WTC11 (cell line): Measurements from ENCODE around the gene APOA1. TPM values are rescaled to one million over a fixed set of nuclear protein-coding genes. Genes with fewer than 3 reads are reported as not detected.
A peak's percentile ranks its signal among the peaks of the same experiment; 100 is the strongest.
"Not testable (repeated sequence)": the region's sequence is repeated elsewhere in the genome, so short reads cannot be mapped to it uniquely, and the experiment has no call there.

ENCODE experiments used
- ATAC-seq: fragments of 200-7000 bp; cut with Tn5 transposase; 2 replicates; pipeline ENCODE4 v1.10.0; 2021; ENCODE audit warnings: mild to moderate bottlenecking, moderate library complexity
- CTCF ChIA-PET: fragments of 300-600 bp; sonication (Branson Sonifier 250); formaldehyde crosslinking; loops from one replicate; lab custom pipeline; 2021; ENCODE audit warnings: antibody characterized with exemption; lab: Charles Lee
- POLR2A ChIA-PET: fragments of 350-600 bp; sonication (Branson Sonifier 250); formaldehyde crosslinking; loops from one replicate; lab custom pipeline; 2021; ENCODE audit warnings: antibody characterized with exemption; lab: Charles Lee
- DNase-seq: peaks from one replicate; pipeline ENCODE4 v3.0.0; 2021; ENCODE audit warnings: low spot score
- H3K27ac Mint-ChIP-seq: 2 replicates; pipeline ENCODE4 v1.8.0; 2021; ENCODE audit warnings: mixed read lengths
- H3K27me3 Mint-ChIP-seq: 2 replicates; pipeline ENCODE4 v1.8.0; 2021; ENCODE audit warnings: low read depth, mild to moderate bottlenecking, moderate library complexity, mixed read lengths
- H3K36me3 Mint-ChIP-seq: 2 replicates; pipeline ENCODE4 v1.8.0; 2021; ENCODE audit warnings: mixed read lengths
- H3K4me1 Mint-ChIP-seq: 2 replicates; pipeline ENCODE4 v1.8.0; 2022; ENCODE audit warnings: mixed read lengths
- H3K4me3 Mint-ChIP-seq: 2 replicates; pipeline ENCODE4 v1.8.0; 2021; ENCODE audit warnings: mild to moderate bottlenecking, moderate library complexity, mixed read lengths
- H3K9me3 Mint-ChIP-seq: 2 replicates; pipeline ENCODE4 v1.8.0; 2021; ENCODE audit warnings: mixed read lengths
- ATF1 ChIP-seq: sonication (generic); formaldehyde crosslinking; IDR thresholded peaks from 2 replicates; pipeline ENCODE4 v1.8.1; 2023; ENCODE audit warnings: mild to moderate bottlenecking, moderate library complexity, missing genetic modification reagents
- CREB1 ChIP-seq: sonication (generic); formaldehyde crosslinking; IDR thresholded peaks from 2 replicates; pipeline ENCODE4 v1.8.0; 2023; ENCODE audit warnings: mild to moderate bottlenecking, missing genetic modification reagents
- FOXJ3 ChIP-seq: sonication (generic); formaldehyde crosslinking; IDR thresholded peaks from 2 replicates; pipeline ENCODE4 v1.9.0; 2021; ENCODE audit warnings: missing genetic modification reagents, mild to moderate bottlenecking, borderline replicate concordance
- FOXK1 ChIP-seq: sonication (generic); formaldehyde crosslinking; IDR thresholded peaks from 2 replicates; pipeline ENCODE4 v1.8.0; 2022; ENCODE audit warnings: mild to moderate bottlenecking, moderate library complexity, missing genetic modification reagents
- GABPB1 ChIP-seq: sonication (generic); formaldehyde crosslinking; IDR thresholded peaks from 2 replicates; pipeline ENCODE4 v1.8.1; 2023; ENCODE audit warnings: mild to moderate bottlenecking, missing genetic modification reagents
- JAZF1 ChIP-seq: fragments of 250-450 bp; sonication (Bioruptor Pico); IDR thresholded peaks from 2 replicates; pipeline ENCODE4 v1.9.0; 2021; ENCODE audit warnings: moderate library complexity, mild to moderate bottlenecking, inconsistent platforms
- JUN ChIP-seq: sonication (generic); formaldehyde crosslinking; IDR thresholded peaks from 2 replicates; pipeline ENCODE4 v1.8.0; 2023; ENCODE audit warnings: mild to moderate bottlenecking, missing genetic modification reagents
- MYBL2 ChIP-seq: sonication (generic); formaldehyde crosslinking; IDR thresholded peaks from 2 replicates; pipeline ENCODE4 v1.8.1; 2023; ENCODE audit warnings: mild to moderate bottlenecking, moderate library complexity, missing genetic modification reagents
- NR3C1 ChIP-seq: sonication (generic); formaldehyde crosslinking; conservative IDR thresholded peaks from 2 replicates; pipeline ENCODE4 v1.8.1; 2023; ENCODE audit warnings: low read depth, mild to moderate bottlenecking, missing genetic modification reagents
- SOX15 ChIP-seq: fragments of 250-450 bp; sonication (Bioruptor Pico); IDR thresholded peaks from 2 replicates; pipeline ENCODE4 v1.9.0; 2021; ENCODE audit warnings: mild to moderate bottlenecking
- TEAD4 ChIP-seq: sonication (generic); formaldehyde crosslinking; IDR thresholded peaks from 2 replicates; pipeline ENCODE4 v1.8.0; 2022; ENCODE audit warnings: mild to moderate bottlenecking, missing genetic modification reagents
- TP53 ChIP-seq: sonication (generic); formaldehyde crosslinking; IDR thresholded peaks from 2 replicates; pipeline ENCODE4 v1.8.1; 2023; ENCODE audit warnings: mild to moderate bottlenecking, missing genetic modification reagents
- ZNF138 ChIP-seq: sonication (generic); formaldehyde crosslinking; conservative IDR thresholded peaks from 2 replicates; pipeline ENCODE4 v1.8.1; 2022; ENCODE audit warnings: mild to moderate bottlenecking, moderate library complexity, missing genetic modification reagents
- ZNF232 ChIP-seq: sonication (generic); formaldehyde crosslinking; IDR thresholded peaks from 2 replicates; pipeline ENCODE4 v1.8.0; 2022; ENCODE audit warnings: mild to moderate bottlenecking, missing genetic modification reagents
- ZNF423 ChIP-seq: fragments of 250-450 bp; sonication (Bioruptor Pico); IDR thresholded peaks from 2 replicates; pipeline ENCODE4 v2.1.2; 2022; ENCODE audit warnings: mild to moderate bottlenecking, moderate library complexity
- ZNF671 ChIP-seq: fragments of 250-450 bp; sonication (Bioruptor Pico); IDR thresholded peaks from 2 replicates; pipeline ENCODE4 v1.8.0; 2021; ENCODE audit warnings: mild to moderate bottlenecking
- total RNA-seq: library from RNA; stranded (reverse); gene quantifications from 3 replicates; pipeline ENCODE4 v1.2.3, GENCODE V29; 2021
- TF ChIP-seq, protein P1 (sequence below): sonication (generic); formaldehyde crosslinking; conservative IDR thresholded peaks from 2 replicates; pipeline ENCODE4 v1.8.1; 2023; ENCODE audit warnings: mild to moderate bottlenecking, low read depth, missing genetic modification reagents, moderate library complexity
- TF ChIP-seq, protein P2 (sequence below): fragments of 250-450 bp; sonication (Bioruptor Pico); IDR thresholded peaks from 2 replicates; pipeline ENCODE4 v1.8.0; 2021; ENCODE audit warnings: mild to moderate bottlenecking
- TF ChIP-seq, protein P3 (sequence below): sonication (generic); formaldehyde crosslinking; IDR thresholded peaks from 2 replicates; pipeline ENCODE4 v1.8.0; 2022; ENCODE audit warnings: mild to moderate bottlenecking, missing genetic modification reagents
- TF ChIP-seq, protein P4 (sequence below): sonication (generic); formaldehyde crosslinking; IDR thresholded peaks from 2 replicates; pipeline ENCODE4 v1.8.1; 2023; ENCODE audit warnings: mild to moderate bottlenecking, missing genetic modification reagents, borderline replicate concordance

Gene APOA1
- total RNA-seq, 1 experiment from 2014 or later = 2.1 TPM

DNA sequence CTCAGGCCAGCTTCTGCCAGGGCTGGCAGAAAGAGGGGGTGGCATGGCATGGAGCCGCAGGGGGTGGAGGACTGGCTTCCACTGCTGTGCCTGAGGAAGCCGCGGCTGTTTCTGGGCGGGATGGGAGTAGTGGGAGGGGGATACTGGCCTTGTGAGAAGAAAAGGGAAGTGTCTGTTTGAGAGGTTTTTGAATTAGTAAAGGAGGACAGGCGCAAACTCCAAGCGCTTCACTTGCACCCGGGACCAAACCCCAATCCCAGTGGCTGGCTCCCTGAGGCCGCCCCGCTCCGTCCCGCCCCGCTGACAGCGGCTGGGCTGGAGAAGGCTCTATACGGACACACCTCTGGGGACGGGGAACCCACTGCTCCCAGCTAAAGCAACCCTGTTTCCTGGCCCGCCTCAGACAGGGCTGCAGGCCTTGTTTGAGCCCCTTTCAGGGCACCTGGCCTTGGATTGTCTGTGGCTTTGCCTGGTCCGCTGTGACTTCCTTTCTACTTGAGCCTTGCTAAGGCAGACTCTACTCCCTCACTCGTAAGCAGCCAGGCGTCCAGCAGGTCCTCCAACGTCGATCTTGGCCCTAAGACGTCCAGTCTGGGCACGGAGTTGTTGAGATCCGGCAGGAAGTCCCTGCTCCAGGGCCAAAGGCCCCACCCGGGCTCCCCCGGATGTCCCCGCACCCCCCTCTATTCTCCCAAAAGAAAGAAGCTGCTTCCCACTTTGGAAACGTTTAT lies 2.2 kb downstream of the APOA1 start:
- H3K36me3 Mint-ChIP-seq = no peaks in the 10 kb centered on the region
- TF ChIP-seq CREB1 (CRISPR knock-in tag) (no peak), MYBL2 (CRISPR knock-in tag) (no peak), GABPB1 (CRISPR knock-in tag) (no peak), NR3C1 (CRISPR knock-in tag) (no peak), SOX15 (CRISPR knock-in tag) (no peak), ZNF423 (CRISPR knock-in tag) (no peak)
- TF ChIP-seq, protein P1, sequence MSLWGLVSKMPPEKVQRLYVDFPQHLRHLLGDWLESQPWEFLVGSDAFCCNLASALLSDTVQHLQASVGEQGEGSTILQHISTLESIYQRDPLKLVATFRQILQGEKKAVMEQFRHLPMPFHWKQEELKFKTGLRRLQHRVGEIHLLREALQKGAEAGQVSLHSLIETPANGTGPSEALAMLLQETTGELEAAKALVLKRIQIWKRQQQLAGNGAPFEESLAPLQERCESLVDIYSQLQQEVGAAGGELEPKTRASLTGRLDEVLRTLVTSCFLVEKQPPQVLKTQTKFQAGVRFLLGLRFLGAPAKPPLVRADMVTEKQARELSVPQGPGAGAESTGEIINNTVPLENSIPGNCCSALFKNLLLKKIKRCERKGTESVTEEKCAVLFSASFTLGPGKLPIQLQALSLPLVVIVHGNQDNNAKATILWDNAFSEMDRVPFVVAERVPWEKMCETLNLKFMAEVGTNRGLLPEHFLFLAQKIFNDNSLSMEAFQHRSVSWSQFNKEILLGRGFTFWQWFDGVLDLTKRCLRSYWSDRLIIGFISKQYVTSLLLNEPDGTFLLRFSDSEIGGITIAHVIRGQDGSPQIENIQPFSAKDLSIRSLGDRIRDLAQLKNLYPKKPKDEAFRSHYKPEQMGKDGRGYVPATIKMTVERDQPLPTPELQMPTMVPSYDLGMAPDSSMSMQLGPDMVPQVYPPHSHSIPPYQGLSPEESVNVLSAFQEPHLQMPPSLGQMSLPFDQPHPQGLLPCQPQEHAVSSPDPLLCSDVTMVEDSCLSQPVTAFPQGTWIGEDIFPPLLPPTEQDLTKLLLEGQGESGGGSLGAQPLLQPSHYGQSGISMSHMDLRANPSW (CRISPR knock-in tag) = no peak
- TF ChIP-seq, protein P2, sequence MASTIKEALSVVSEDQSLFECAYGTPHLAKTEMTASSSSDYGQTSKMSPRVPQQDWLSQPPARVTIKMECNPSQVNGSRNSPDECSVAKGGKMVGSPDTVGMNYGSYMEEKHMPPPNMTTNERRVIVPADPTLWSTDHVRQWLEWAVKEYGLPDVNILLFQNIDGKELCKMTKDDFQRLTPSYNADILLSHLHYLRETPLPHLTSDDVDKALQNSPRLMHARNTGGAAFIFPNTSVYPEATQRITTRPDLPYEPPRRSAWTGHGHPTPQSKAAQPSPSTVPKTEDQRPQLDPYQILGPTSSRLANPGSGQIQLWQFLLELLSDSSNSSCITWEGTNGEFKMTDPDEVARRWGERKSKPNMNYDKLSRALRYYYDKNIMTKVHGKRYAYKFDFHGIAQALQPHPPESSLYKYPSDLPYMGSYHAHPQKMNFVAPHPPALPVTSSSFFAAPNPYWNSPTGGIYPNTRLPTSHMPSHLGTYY (CRISPR knock-in tag) = no peak
- TF ChIP-seq, all 79 proteins: peak for 0
- peak; percentile 22 for ATAC-seq
- H3K27me3 Mint-ChIP-seq = peaks cover 11% of the 10 kb centered on the region
- ChIA-PET CTCF (interaction anchor here (0.6 to 6.0 kb wide), 43 partner anchors 8 to 391 kb away, joined by 3 to 358 read pairs (median 4); partner anchors contain the start of genes APOA4, APOA5, BUD13 and PAFAH1B2), POLR2A (interaction anchor here (1.3 to 1.4 kb wide), 2 partner anchors 44 to 62 kb away, joined by 3 to 8 read pairs; partner anchors contain the start of genes APOA5 and BUD13)
- peak overlapping the region; percentile 59 for H3K4me3 Mint-ChIP-seq
- peaks cover 3% of the 10 kb centered on the region; the same call in 1 of the 2 replicates for H3K9me3 Mint-ChIP-seq
- peaks cover 19% of the 10 kb centered on the region for H3K4me1 Mint-ChIP-seq
- no peak overlapping the region for H3K27ac Mint-ChIP-seq
- no peak for DNase-seq

DNA sequence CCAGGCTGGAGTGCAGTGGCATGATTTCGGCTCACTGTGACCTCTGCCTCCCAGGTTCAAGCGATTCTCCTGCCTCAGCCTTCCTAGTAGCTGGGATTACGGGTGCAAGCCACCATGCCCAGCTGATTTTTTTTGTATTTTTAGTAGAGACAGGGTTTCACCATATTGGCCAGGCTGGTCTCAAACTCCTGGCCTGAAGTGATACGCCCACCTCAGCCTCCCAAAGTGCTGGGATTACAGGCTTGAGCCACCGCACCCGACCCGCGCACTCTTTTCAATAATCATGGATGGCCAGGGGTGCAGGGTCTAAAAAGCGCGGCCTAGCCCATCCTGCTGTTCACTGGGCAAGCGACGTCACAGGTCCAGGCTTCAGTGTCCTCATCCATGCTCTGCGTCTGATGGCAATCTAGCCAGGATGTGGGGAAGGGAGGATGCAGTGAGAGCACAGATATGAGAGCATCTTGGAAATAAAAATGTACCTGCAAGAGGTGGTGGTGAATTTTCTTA lies 2.8 kb downstream of the APOA1 start:
- H3K27ac Mint-ChIP-seq, DNase-seq, POLR2A ChIA-PET, H3K9me3 Mint-ChIP-seq, ATAC-seq, H3K36me3 Mint-ChIP-seq: not testable (repeated sequence)
- H3K27me3 Mint-ChIP-seq = peaks cover 11% of the 10 kb centered on the region
- peak overlapping the region; percentile 59 for H3K4me3 Mint-ChIP-seq
- peaks cover 14% of the 10 kb centered on the region for H3K4me1 Mint-ChIP-seq
- CTCF ChIA-PET = interaction anchor here (1.8 to 6.0 kb wide), 3 partner anchors 44 to 310 kb away, joined by 12 to 358 read pairs (median 16); partner anchors contain the start of genes APOA5, PAFAH1B2 and ZPR1

DNA sequence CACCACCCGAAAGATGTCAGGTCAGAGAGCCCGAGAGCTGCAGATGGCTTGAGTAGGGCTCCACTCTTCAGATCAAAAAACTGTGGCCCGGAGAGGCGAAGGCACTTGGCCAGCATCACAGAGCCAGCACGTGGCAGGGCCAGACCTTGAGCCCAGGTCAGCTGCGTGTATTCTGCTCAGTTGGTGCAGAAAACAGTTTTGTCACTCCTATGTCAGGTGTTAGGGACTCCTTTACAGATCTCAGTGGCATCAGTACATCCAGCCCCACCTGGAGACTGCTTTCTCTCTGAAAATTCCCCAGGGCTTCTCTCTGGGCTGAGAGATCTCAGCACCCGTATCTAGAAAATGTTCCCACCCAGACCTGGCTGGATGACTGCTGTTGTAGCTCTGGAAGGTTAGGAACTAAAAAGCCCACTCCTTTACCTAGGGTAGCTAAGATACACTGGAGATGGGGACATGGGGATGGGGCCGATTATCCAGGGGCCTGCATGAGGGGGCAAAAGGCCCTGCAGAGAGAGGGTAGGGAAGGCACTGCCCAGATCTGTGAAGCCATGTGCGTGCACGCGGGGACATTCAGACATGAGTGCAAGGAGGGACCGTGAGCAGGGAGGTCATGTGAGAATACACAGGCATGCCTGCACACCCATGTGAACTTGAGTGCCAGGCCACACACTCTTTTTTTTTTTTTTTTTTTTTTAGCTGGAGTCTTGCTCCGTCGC lies 3.4 kb downstream of the APOA1 start:
- POLR2A ChIA-PET = no interaction called here
- H3K4me3 Mint-ChIP-seq = no peak overlapping the region; the same call in 1 of the 2 replicates
- no peak for DNase-seq
- peaks cover 3% of the 10 kb centered on the region; the same call in 1 of the 2 replicates for H3K9me3 Mint-ChIP-seq
- CTCF ChIA-PET = interaction anchor here (6.0 kb wide), 1 partner anchor 44 kb away, joined by 358 read pairs; the partner anchor contains the start of genes APOA5 and ZPR1
- H3K27me3 Mint-ChIP-seq = peaks cover 11% of the 10 kb centered on the region
- no peak for ATAC-seq
- no peaks in the 10 kb centered on the region for H3K36me3 Mint-ChIP-seq
- H3K4me1 Mint-ChIP-seq = peaks cover 13% of the 10 kb centered on the region
- no peak overlapping the region for H3K27ac Mint-ChIP-seq
- TF ChIP-seq, protein P3, sequence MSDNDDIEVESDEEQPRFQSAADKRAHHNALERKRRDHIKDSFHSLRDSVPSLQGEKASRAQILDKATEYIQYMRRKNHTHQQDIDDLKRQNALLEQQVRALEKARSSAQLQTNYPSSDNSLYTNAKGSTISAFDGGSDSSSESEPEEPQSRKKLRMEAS (CRISPR knock-in tag) = no peak
- no peak for TF ChIP-seq TEAD4 (CRISPR knock-in tag)
- TF ChIP-seq JAZF1 (CRISPR knock-in tag) = no peak
- no peak for TF ChIP-seq ZNF671 (CRISPR knock-in tag)
- no peak for TF ChIP-seq JUN (CRISPR knock-in tag)
- TF ChIP-seq ZNF232 = no peak
- no peak for TF ChIP-seq FOXJ3 (CRISPR knock-in tag)
- TF ChIP-seq ATF1 (CRISPR knock-in tag) = no peak
- no peak for TF ChIP-seq SOX15 (CRISPR knock-in tag)
- no peak for TF ChIP-seq ZNF138 (CRISPR knock-in tag)
- TF ChIP-seq, protein P4, sequence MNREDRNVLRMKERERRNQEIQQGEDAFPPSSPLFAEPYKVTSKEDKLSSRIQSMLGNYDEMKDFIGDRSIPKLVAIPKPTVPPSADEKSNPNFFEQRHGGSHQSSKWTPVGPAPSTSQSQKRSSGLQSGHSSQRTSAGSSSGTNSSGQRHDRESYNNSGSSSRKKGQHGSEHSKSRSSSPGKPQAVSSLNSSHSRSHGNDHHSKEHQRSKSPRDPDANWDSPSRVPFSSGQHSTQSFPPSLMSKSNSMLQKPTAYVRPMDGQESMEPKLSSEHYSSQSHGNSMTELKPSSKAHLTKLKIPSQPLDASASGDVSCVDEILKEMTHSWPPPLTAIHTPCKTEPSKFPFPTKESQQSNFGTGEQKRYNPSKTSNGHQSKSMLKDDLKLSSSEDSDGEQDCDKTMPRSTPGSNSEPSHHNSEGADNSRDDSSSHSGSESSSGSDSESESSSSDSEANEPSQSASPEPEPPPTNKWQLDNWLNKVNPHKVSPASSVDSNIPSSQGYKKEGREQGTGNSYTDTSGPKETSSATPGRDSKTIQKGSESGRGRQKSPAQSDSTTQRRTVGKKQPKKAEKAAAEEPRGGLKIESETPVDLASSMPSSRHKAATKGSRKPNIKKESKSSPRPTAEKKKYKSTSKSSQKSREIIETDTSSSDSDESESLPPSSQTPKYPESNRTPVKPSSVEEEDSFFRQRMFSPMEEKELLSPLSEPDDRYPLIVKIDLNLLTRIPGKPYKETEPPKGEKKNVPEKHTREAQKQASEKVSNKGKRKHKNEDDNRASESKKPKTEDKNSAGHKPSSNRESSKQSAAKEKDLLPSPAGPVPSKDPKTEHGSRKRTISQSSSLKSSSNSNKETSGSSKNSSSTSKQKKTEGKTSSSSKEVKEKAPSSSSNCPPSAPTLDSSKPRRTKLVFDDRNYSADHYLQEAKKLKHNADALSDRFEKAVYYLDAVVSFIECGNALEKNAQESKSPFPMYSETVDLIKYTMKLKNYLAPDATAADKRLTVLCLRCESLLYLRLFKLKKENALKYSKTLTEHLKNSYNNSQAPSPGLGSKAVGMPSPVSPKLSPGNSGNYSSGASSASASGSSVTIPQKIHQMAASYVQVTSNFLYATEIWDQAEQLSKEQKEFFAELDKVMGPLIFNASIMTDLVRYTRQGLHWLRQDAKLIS (CRISPR knock-in tag) = no peak
- TF ChIP-seq FOXK1 (CRISPR knock-in tag) = no peak
- no peak for TF ChIP-seq TP53
